Endodermal cell (in vitro differentiated cells): Measurements from ENCODE around the gene SZRD1. TPM values are rescaled to one million over a fixed set of nuclear protein-coding genes. Genes with fewer than 3 reads are reported as not detected.

Source experiments
- DNase-seq: peaks from one replicate; pipeline ENCODE4 v3.0.0-alpha.2; 2017
- H3K27ac ChIP-seq: 2 replicates; pipeline ENCODE4 v1.5.1; 2013; ENCODE audit warnings: mild to moderate bottlenecking, low read depth, low read length, moderate library complexity
- H3K27me3 ChIP-seq: 2 replicates; pipeline ENCODE4 v1.6.1; 2013; ENCODE audit warnings: mild to moderate bottlenecking, low read length, moderate library complexity; ENCODE audit not compliant: insufficient read depth, control insufficient read depth, poor library complexity, severe bottlenecking
- H3K36me3 ChIP-seq: 2 replicates; pipeline ENCODE4 v1.7.0; 2013; ENCODE audit warnings: mild to moderate bottlenecking, low read length, moderate library complexity; ENCODE audit not compliant: control insufficient read depth, insufficient read depth
- H3K4me1 ChIP-seq: one replicate; pipeline ENCODE4 v1.7.0; 2013; ENCODE audit warnings: low read length; ENCODE audit not compliant: control insufficient read depth, insufficient read depth
- H3K4me3 ChIP-seq: 2 replicates; pipeline ENCODE4 v1.5.1; 2013; ENCODE audit warnings: mild to moderate bottlenecking, low read length, moderate library complexity
- H3K9ac ChIP-seq: 2 replicates; pipeline ENCODE4 v1.6.1; 2013; ENCODE audit warnings: mild to moderate bottlenecking, low read length, moderate library complexity; ENCODE audit not compliant: poor library complexity, severe bottlenecking; ENCODE audit errors: extremely low read depth
- H3K9me3 ChIP-seq: 2 replicates; pipeline ENCODE4 v1.6.1; 2013; ENCODE audit warnings: mild to moderate bottlenecking, low read length, moderate library complexity; ENCODE audit not compliant: control insufficient read depth
- H3K27ac Mint-ChIP-seq: 2 replicates; pipeline ENCODE4 v1.8.0; 2020; ENCODE audit warnings: mixed read lengths
- H3K27me3 Mint-ChIP-seq: 2 replicates; pipeline ENCODE4 v1.8.0; 2021; ENCODE audit warnings: mild to moderate bottlenecking, mixed read lengths; ENCODE audit not compliant: insufficient read depth
- H3K36me3 Mint-ChIP-seq: 2 replicates; pipeline ENCODE4 v1.8.0; 2020; ENCODE audit warnings: low read depth, mixed read lengths
- H3K4me1 Mint-ChIP-seq: 2 replicates; pipeline ENCODE4 v1.8.0; 2020; ENCODE audit warnings: mixed read lengths
- H3K4me3 Mint-ChIP-seq: 2 replicates; pipeline ENCODE4 v1.8.0; 2020; ENCODE audit warnings: mild to moderate bottlenecking, moderate library complexity, mixed read lengths
- H3K9me3 Mint-ChIP-seq: 2 replicates; pipeline ENCODE4 v1.8.0; 2020; ENCODE audit warnings: mild to moderate bottlenecking, mixed read lengths
- CTCF ChIP-seq: fragments of 200-600 bp; sonication (generic); conservative IDR thresholded peaks from 2 replicates; pipeline ENCODE4 v1.5.0; 2021; ENCODE audit warnings: antibody characterized with exemption, mild to moderate bottlenecking
- WGBS, 2 experiments: methylation state at CpG; one replicate each; pipeline versions ENCODE4 v1.1.5 to v1.1.7; 2013; ENCODE audit warnings: missing lambda C conversion rate in 2 of 2, mixed read lengths in 1 of 2; ENCODE audit not compliant: insufficient coverage in 1 of 2, insufficient read length in 1 of 2; 5-methylcytosine and 5-hydroxymethylcytosine counted together
- total RNA-seq, 2 donors: library from RNA; stranded (reverse); fragmentation: NEBNext Ultra II Directional in 1 of 2; extraction: Animal tissue kit (Norgen Biotek cat#: 25700) in 1 of 2; gene quantifications; 2 replicates in 1 of 2; 3 replicates in 1 of 2; pipeline ENCODE4 v1.2.1, GENCODE V29; 2021

Gene SZRD1
- total RNA-seq, 2 donors from 2014 or later: 111 to 118 TPM

GRCh38 chr1:16402742-16403141 lies 35.7 kb downstream of the SZRD1 start:
- H3K9me3 Mint-ChIP-seq: no peaks in the 10 kb centered on the region
- no peak overlapping the region for H3K27ac Mint-ChIP-seq
- no peaks in the 10 kb centered on the region for H3K9me3 ChIP-seq
- H3K27me3 Mint-ChIP-seq: no peaks in the 10 kb centered on the region
- no peaks in the 10 kb centered on the region for H3K4me1 Mint-ChIP-seq
- peaks cover 3% of the 10 kb centered on the region for H3K36me3 ChIP-seq
- 94 to 97% methylated on average over 10 of the region's 10 CpGs for WGBS, 2 experiments
- H3K4me3 ChIP-seq: no peak overlapping the region
- no peak overlapping the region for H3K4me3 Mint-ChIP-seq
- no peak for DNase-seq
- peaks cover 3% of the 10 kb centered on the region for H3K36me3 Mint-ChIP-seq
- H3K4me1 ChIP-seq: no peaks in the 10 kb centered on the region
- H3K27ac ChIP-seq: no peak overlapping the region
- no peak for TF ChIP-seq CTCF
- H3K27me3 ChIP-seq: no peaks in the 10 kb centered on the region
- no peak overlapping the region for H3K9ac ChIP-seq

- Histone ChIP-seq H3K36me3 (no peaks in the 10 kb centered on the region), H3K9me3 (no peaks in the 10 kb centered on the region), H3K4me1 (no peaks in the 10 kb centered on the region), H3K4me3 (no peak overlapping the region), H3K27ac (no peak overlapping the region), H3K27me3 (no peaks in the 10 kb centered on the region), H3K9ac (no peak overlapping the region)
- H3K9me3 Mint-ChIP-seq: no peaks in the 10 kb centered on the region
- no peak for DNase-seq
- no peak overlapping the region for H3K4me3 Mint-ChIP-seq
- peaks cover 1% of the 10 kb centered on the region for H3K27me3 Mint-ChIP-seq
- H3K36me3 Mint-ChIP-seq: no peaks in the 10 kb centered on the region
- WGBS, 2 experiments: 74 to 89% methylated on average over 4 of the region's 5 CpGs
- TF ChIP-seq CTCF: no peak
- H3K4me1 Mint-ChIP-seq: peaks cover 2% of the 10 kb centered on the region
- no peak overlapping the region for H3K27ac Mint-ChIP-seq
These were observed 38.4 kb downstream of the SZRD1 start for GRCh38 chr1:16405441-16405840.

- H3K27ac Mint-ChIP-seq: no peak overlapping the region
- no peak overlapping the region for H3K4me3 ChIP-seq
- no peaks in the 10 kb centered on the region for H3K9me3 Mint-ChIP-seq
- H3K4me1 ChIP-seq: no peaks in the 10 kb centered on the region
- H3K27me3 ChIP-seq: no peaks in the 10 kb centered on the region
- no peaks in the 10 kb centered on the region for H3K36me3 Mint-ChIP-seq
- H3K9me3 ChIP-seq: no peaks in the 10 kb centered on the region
- H3K9ac ChIP-seq: no peak overlapping the region
- H3K27ac ChIP-seq: no peak overlapping the region
- DNase-seq: no peak
- H3K27me3 Mint-ChIP-seq: peaks cover 5% of the 10 kb centered on the region
- 83 to 93% methylated on average over 5 to 9 of the region's 9 CpGs for WGBS, 2 experiments
- peaks cover 2% of the 10 kb centered on the region for H3K4me1 Mint-ChIP-seq
- no peaks in the 10 kb centered on the region for H3K36me3 ChIP-seq
- no peak overlapping the region for H3K4me3 Mint-ChIP-seq
- TF ChIP-seq CTCF: no peak
These were observed 39.8 kb downstream of the SZRD1 start for GRCh38 chr1:16406868-16407267.
